Upper lobe of right lung (tissue), 1 donor: ENCODE measurements around the gene SNX13. TPM values are rescaled to one million over a fixed set of nuclear protein-coding genes. Genes with fewer than 3 reads are reported as not detected.

Experiments
- ATAC-seq: fragments of 200-7000 bp; cut with Tn5 transposase; one replicate; pipeline ENCODE4 v1.9.1; 2020; ENCODE audit warnings: mild to moderate bottlenecking, moderate library complexity
- DNase-seq: peaks from one replicate; pipeline ENCODE4 v3.0.0-alpha.2; 2020
- H3K27ac ChIP-seq: fragments of 200-600 bp; one replicate; pipeline ENCODE4 v1.8.0; 2022
- H3K27me3 ChIP-seq: fragments of 200-600 bp; one replicate; pipeline ENCODE4 v1.8.0; 2022; ENCODE audit warnings: mild to moderate bottlenecking
- H3K36me3 ChIP-seq: fragments of 200-600 bp; one replicate; pipeline ENCODE4 v1.8.0; 2022
- H3K4me1 ChIP-seq: fragments of 200-600 bp; one replicate; pipeline ENCODE4 v1.8.0; 2022
- H3K4me3 ChIP-seq: fragments of 200-600 bp; one replicate; pipeline ENCODE4 v1.8.0; 2022; ENCODE audit warnings: mild to moderate bottlenecking
- H3K9me3 ChIP-seq: fragments of 200-600 bp; one replicate; pipeline ENCODE4 v1.8.0; 2022
- CTCF ChIP-seq: fragments of 200-600 bp; IDR thresholded peaks from one replicate; pipeline ENCODE4 v1.8.0; 2022; ENCODE audit warnings: antibody characterized with exemption
- intact Hi-C: fragments of 100-400 bp; cut with DNase I; formaldehyde crosslinking; loops from one replicate; pipeline ENCODE4 v1.11.0; 2022
- total RNA-seq: library from RNA; stranded (reverse); fragmentation: NEBNext Ultra II Directional; extraction: Animal tissue kit (Norgen Biotek cat#: 25700); gene quantifications from one replicate; pipeline ENCODE4 v1.2.1, GENCODE V29; 2021
- donor health status: DM: no; HTN: yes; CAD: no; lungs with severe emphysema.

Gene SNX13
- total RNA-seq, 1 donor from 2014 or later, result 47.0 TPM

- no peak overlapping the region for H3K27ac ChIP-seq
- H3K4me3 ChIP-seq, result no peak overlapping the region
- intact Hi-C loops, result no loop called here
- no peaks in the 10 kb centered on the region for H3K4me1 ChIP-seq
- no peaks in the 10 kb centered on the region for H3K27me3 ChIP-seq
- H3K9me3 ChIP-seq, result no peaks in the 10 kb centered on the region
- H3K36me3 ChIP-seq, result no peaks in the 10 kb centered on the region
- no peak for TF ChIP-seq CTCF
- DNase-seq, result no peak
- ATAC-seq, result no peak
These were observed 17.6 kb upstream of the SNX13 start for GRCh38 chr7:17957871-17958270.

GRCh38 chr7:17952387-17952786, 12.1 kb upstream of the SNX13 start:
- no peaks in the 10 kb centered on the region for H3K27me3 ChIP-seq
- no peak overlapping the region for H3K4me3 ChIP-seq
- H3K9me3 ChIP-seq, result no peaks in the 10 kb centered on the region
- no peaks in the 10 kb centered on the region for H3K4me1 ChIP-seq
- H3K36me3 ChIP-seq, result no peaks in the 10 kb centered on the region
- H3K27ac ChIP-seq, result no peak overlapping the region
- no peak for TF ChIP-seq CTCF
- intact Hi-C loops, result no loop called here
- ATAC-seq (no peak), DNase-seq (no peak)

- no peaks in the 10 kb centered on the region for H3K27me3 ChIP-seq
- H3K27ac ChIP-seq, result no peak overlapping the region
- H3K4me1 ChIP-seq, result no peaks in the 10 kb centered on the region
- no peak for TF ChIP-seq CTCF
- intact Hi-C loops, result no loop called here
- ATAC-seq, result no peak
- H3K36me3 ChIP-seq, result no peaks in the 10 kb centered on the region
- no peaks in the 10 kb centered on the region for H3K9me3 ChIP-seq
- no peak for DNase-seq
- no peak overlapping the region for H3K4me3 ChIP-seq
These were observed 11.5 kb upstream of the SNX13 start for GRCh38 chr7:17951742-17952254.

GRCh38 chr7:17948526-17949238, 8.4 kb upstream of the SNX13 start:
- H3K27me3 ChIP-seq, result no peaks in the 10 kb centered on the region
- TF ChIP-seq CTCF, result no peak
- H3K27ac ChIP-seq, result no peak overlapping the region
- H3K4me1 ChIP-seq, result no peaks in the 10 kb centered on the region
- intact Hi-C loops, result no loop called here
- DNase-seq (no peak), ATAC-seq (no peak)
- H3K36me3 ChIP-seq, result no peaks in the 10 kb centered on the region
- H3K4me3 ChIP-seq, result no peak overlapping the region
- H3K9me3 ChIP-seq, result no peaks in the 10 kb centered on the region

GRCh38 chr7:17947620-17948019, 7.3 kb upstream of the SNX13 start:
- H3K27me3 ChIP-seq, result no peaks in the 10 kb centered on the region
- no peaks in the 10 kb centered on the region for H3K36me3 ChIP-seq
- no peak for TF ChIP-seq CTCF
- H3K27ac ChIP-seq, result no peak overlapping the region
- no peaks in the 10 kb centered on the region for H3K4me1 ChIP-seq
- ATAC-seq (no peak), DNase-seq (no peak)
- no peak overlapping the region for H3K4me3 ChIP-seq
- intact Hi-C loops, result no loop called here
- H3K9me3 ChIP-seq, result no peaks in the 10 kb centered on the region
